SK-N-SH treated with all-trans-retinoic acid at 6 μM for 48 hours (cell line): ENCODE measurements around the gene ATP2B3.

Source experiments
- ATAC-seq: fragments of 200-7000 bp; cut with Tn5 transposase; 3 replicates; pipeline ENCODE4 v1.9.1; 2020; ENCODE audit warnings: mild to moderate bottlenecking, moderate library complexity
- ARNTL ChIP-seq: fragments of 450-650 bp; formaldehyde crosslinking; IDR thresholded peaks from 2 replicates; pipeline ENCODE4 v1.5.0; 2020; ENCODE audit warnings: low read depth, mild to moderate bottlenecking, moderate library complexity, borderline replicate concordance
- BACH2 ChIP-seq: fragments of 250-450 bp; sonication (Bioruptor Pico); IDR thresholded peaks from 2 replicates; pipeline ENCODE4 v1.9.0; 2021; ENCODE audit warnings: mild to moderate bottlenecking, borderline replicate concordance
- CREB5 ChIP-seq: fragments of 250-450 bp; sonication (Bioruptor Pico); IDR thresholded peaks from 2 replicates; pipeline ENCODE4 v1.5.1; 2020; ENCODE audit warnings: low read depth, mild to moderate bottlenecking, moderate library complexity
- CSDC2 ChIP-seq: fragments of 250-450 bp; sonication (Bioruptor Pico); IDR thresholded peaks from 2 replicates; pipeline ENCODE4 v1.5.0; 2020; ENCODE audit warnings: mild to moderate bottlenecking, moderate library complexity
- ESRRG ChIP-seq: fragments of 250-450 bp; sonication (Bioruptor Pico); IDR thresholded peaks from 2 replicates; pipeline ENCODE4 v1.6.1; 2021; ENCODE audit warnings: mild to moderate bottlenecking
- GLIS3 ChIP-seq: fragments of 250-450 bp; sonication (Bioruptor Pico); IDR thresholded peaks from 2 replicates; pipeline ENCODE4 v1.5.0; 2020; ENCODE audit warnings: mild to moderate bottlenecking, moderate library complexity
- ISL1 ChIP-seq: fragments of 250-450 bp; sonication (Bioruptor Pico); IDR thresholded peaks from 2 replicates; pipeline ENCODE4 v2.1.2; 2022; ENCODE audit warnings: mild to moderate bottlenecking, moderate library complexity
- OSR1 ChIP-seq: fragments of 250-450 bp; sonication (Bioruptor Pico); IDR thresholded peaks from 2 replicates; pipeline ENCODE4 v1.8.0; 2022; ENCODE audit warnings: moderate library complexity, mild to moderate bottlenecking, inconsistent platforms
- POU6F1 ChIP-seq: fragments of 250-450 bp; sonication (Bioruptor Pico); IDR thresholded peaks from 2 replicates; pipeline ENCODE4 v1.8.0; 2021; ENCODE audit warnings: low read depth, mild to moderate bottlenecking, moderate library complexity, borderline replicate concordance
- PPARA ChIP-seq: fragments of 250-450 bp; sonication (Bioruptor Pico); IDR thresholded peaks from 2 replicates; pipeline ENCODE4 v1.5.0; 2020; ENCODE audit warnings: mild to moderate bottlenecking, borderline replicate concordance
- RARB ChIP-seq: fragments of 250-450 bp; sonication (Bioruptor Pico); IDR thresholded peaks from 2 replicates; pipeline ENCODE4 v1.8.0; 2021; ENCODE audit warnings: mild to moderate bottlenecking, moderate library complexity
- SNAI2 ChIP-seq: fragments of 250-450 bp; sonication (Bioruptor Pico); IDR thresholded peaks from 2 replicates; pipeline ENCODE4 v1.5.0; 2020; ENCODE audit warnings: mild to moderate bottlenecking, moderate library complexity
- TCF4 ChIP-seq: fragments of 250-450 bp; sonication (Bioruptor Pico); IDR thresholded peaks from 2 replicates; pipeline ENCODE4 v1.8.0; 2021; ENCODE audit warnings: mild to moderate bottlenecking, moderate library complexity, borderline replicate concordance
- TOX ChIP-seq: fragments of 250-450 bp; sonication (Bioruptor Pico); IDR thresholded peaks from 2 replicates; pipeline ENCODE4 v1.8.0; 2021; ENCODE audit warnings: mild to moderate bottlenecking, moderate library complexity, borderline replicate concordance
- ZFP3 ChIP-seq: fragments of 250-450 bp; sonication (Bioruptor Pico); IDR thresholded peaks from 2 replicates; pipeline ENCODE4 v1.5.0; 2020; ENCODE audit warnings: mild to moderate bottlenecking, moderate library complexity
- ZFP30 ChIP-seq: fragments of 450-650 bp; formaldehyde crosslinking; IDR thresholded peaks from 2 replicates; pipeline ENCODE4 v1.5.0; 2022; ENCODE audit warnings: mild to moderate bottlenecking, moderate library complexity
- ZNF565 ChIP-seq: fragments of 450-650 bp; formaldehyde crosslinking; conservative IDR thresholded peaks from 2 replicates; pipeline ENCODE4 v1.5.0; 2020; ENCODE audit warnings: low read depth, mild to moderate bottlenecking, moderate library complexity
- ZNF70 ChIP-seq: fragments of 450-650 bp; formaldehyde crosslinking; IDR thresholded peaks from 2 replicates; pipeline ENCODE4 v1.5.0; 2020; ENCODE audit warnings: mild to moderate bottlenecking, moderate library complexity
- ZNF8 ChIP-seq: fragments of 450-650 bp; formaldehyde crosslinking; IDR thresholded peaks from 2 replicates; pipeline ENCODE4 v1.5.0; 2020; ENCODE audit warnings: mild to moderate bottlenecking, moderate library complexity
- TF ChIP-seq, protein P1 (sequence below): fragments of 250-450 bp; sonication (Bioruptor Pico); IDR thresholded peaks from 2 replicates; pipeline ENCODE4 v1.5.0; 2020; ENCODE audit warnings: mild to moderate bottlenecking, moderate library complexity

The ATP2B3 gene

GRCh38 chrX:153474266-153474665 is 43.2 kb upstream of the ATP2B3 start:
- ATAC-seq = no peak
- TF ChIP-seq ZNF565 (CRISPR knock-in tag) (no peak), TOX (no peak), SNAI2 (CRISPR knock-in tag) (no peak), ESRRG (CRISPR knock-in tag) (no peak)
- TF ChIP-seq, protein P1, sequence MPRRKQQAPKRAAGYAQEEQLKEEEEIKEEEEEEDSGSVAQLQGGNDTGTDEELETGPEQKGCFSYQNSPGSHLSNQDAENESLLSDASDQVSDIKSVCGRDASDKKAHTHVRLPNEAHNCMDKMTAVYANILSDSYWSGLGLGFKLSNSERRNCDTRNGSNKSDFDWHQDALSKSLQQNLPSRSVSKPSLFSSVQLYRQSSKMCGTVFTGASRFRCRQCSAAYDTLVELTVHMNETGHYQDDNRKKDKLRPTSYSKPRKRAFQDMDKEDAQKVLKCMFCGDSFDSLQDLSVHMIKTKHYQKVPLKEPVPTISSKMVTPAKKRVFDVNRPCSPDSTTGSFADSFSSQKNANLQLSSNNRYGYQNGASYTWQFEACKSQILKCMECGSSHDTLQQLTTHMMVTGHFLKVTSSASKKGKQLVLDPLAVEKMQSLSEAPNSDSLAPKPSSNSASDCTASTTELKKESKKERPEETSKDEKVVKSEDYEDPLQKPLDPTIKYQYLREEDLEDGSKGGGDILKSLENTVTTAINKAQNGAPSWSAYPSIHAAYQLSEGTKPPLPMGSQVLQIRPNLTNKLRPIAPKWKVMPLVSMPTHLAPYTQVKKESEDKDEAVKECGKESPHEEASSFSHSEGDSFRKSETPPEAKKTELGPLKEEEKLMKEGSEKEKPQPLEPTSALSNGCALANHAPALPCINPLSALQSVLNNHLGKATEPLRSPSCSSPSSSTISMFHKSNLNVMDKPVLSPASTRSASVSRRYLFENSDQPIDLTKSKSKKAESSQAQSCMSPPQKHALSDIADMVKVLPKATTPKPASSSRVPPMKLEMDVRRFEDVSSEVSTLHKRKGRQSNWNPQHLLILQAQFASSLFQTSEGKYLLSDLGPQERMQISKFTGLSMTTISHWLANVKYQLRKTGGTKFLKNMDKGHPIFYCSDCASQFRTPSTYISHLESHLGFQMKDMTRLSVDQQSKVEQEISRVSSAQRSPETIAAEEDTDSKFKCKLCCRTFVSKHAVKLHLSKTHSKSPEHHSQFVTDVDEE = no peak
- TF ChIP-seq, all 23 proteins: peak for 0

GRCh38 chrX:153474718-153475117 is 42.7 kb upstream of the ATP2B3 start:
- no peak for TF ChIP-seq TOX
- no peak for TF ChIP-seq ZNF565 (CRISPR knock-in tag)
- no peak for TF ChIP-seq TCF4 (CRISPR knock-in tag)
- TF ChIP-seq ARNTL = no peak
- no peak for TF ChIP-seq CSDC2
- TF ChIP-seq ISL1 (CRISPR knock-in tag) = no peak
- no peak for TF ChIP-seq ZFP3 (CRISPR knock-in tag)
- no peak for TF ChIP-seq SNAI2 (CRISPR knock-in tag)
- TF ChIP-seq ZFP30 (CRISPR knock-in tag) = no peak
- no peak for TF ChIP-seq BACH2 (CRISPR knock-in tag)
- TF ChIP-seq RARB = no peak

GRCh38 chrX:153475271-153475670 is 42.2 kb upstream of the ATP2B3 start:
- ATAC-seq = no peak
- TF ChIP-seq SNAI2 (CRISPR knock-in tag) (no peak), PPARA (CRISPR knock-in tag) (no peak), ZNF565 (CRISPR knock-in tag) (no peak), ZFP30 (CRISPR knock-in tag) (no peak), CSDC2 (no peak), RARB (no peak), ARNTL (no peak), BACH2 (CRISPR knock-in tag) (no peak), ZNF8 (CRISPR knock-in tag) (no peak), OSR1 (CRISPR knock-in tag) (no peak), GLIS3 (CRISPR knock-in tag) (no peak), ISL1 (CRISPR knock-in tag) (no peak)
- TF ChIP-seq, protein P1 = no peak
- TF ChIP-seq, all 23 proteins: peak for 0

More at GRCh38 chrX:153474718-153475117, 42.7 kb upstream of the ATP2B3 start:
- ATAC-seq = no peak

GRCh38 chrX:153475751-153476281 is 41.6 kb upstream of the ATP2B3 start:
- ATAC-seq = no peak
- TF ChIP-seq POU6F1 (CRISPR knock-in tag) (no peak), RARB (no peak)

GRCh38 chrX:153476666-153477363 is 40.6 kb upstream of the ATP2B3 start:
- ATAC-seq = peak; percentile 82

More at GRCh38 chrX:153476666-153477363, 40.6 kb upstream of the ATP2B3 start:
- TF ChIP-seq TCF4 (CRISPR knock-in tag) (peak; percentile 68), ZNF70 (CRISPR knock-in tag) (peak; percentile 70; the same call in 1 of the 2 replicates), CREB5 (CRISPR knock-in tag) (no peak)
- TF ChIP-seq, all 23 proteins: peak for 2
